ENCODE measurements around the gene SLC35A2. TPM values are rescaled to one million over a fixed set of nuclear protein-coding genes. Genes with fewer than 3 reads are reported as not detected.
"Not testable (repeated sequence)": the region's sequence is repeated elsewhere in the genome, so short reads cannot be mapped to it uniquely, and the experiment has no call there.

SLC35A2 gene
- total and polyA plus RNA-seq, 12 donors: 6.4 to 27.7 (median 12.4) TPM

DNA sequence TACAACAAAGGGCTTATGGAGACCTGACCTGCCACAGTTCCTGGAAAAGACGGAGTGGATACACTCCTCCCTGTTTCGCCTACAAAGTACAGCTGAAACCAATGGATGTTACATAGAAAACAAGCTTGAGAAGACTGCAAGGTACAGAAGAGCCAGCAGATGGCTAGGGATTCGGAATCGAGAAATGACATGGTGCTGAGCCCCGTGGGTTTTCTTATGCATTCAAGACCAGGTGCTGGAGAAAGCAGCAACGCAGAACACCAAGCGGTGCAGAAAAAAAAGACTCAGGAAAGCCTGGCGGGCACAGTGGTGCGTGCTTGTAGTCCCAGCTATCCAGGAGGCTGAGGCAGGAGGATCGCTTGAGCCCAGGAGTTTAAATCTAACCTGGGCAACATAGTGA lies 27.7 kb downstream of the SLC35A2 start:
- Histone ChIP-seq H3K27ac (no peak overlapping the region), H3K27me3 (no peaks in the 10 kb centered on the region), H3K4me1 (no peaks in the 10 kb centered on the region), H3K9me3 (no peaks in the 10 kb centered on the region), H3K36me3 (no peaks in the 10 kb centered on the region), H3K4me3 (no peak overlapping the region)
- DNase-seq: no peak
- 75 to 77% methylated on average over 10 of the region's 10 CpGs for WGBS, 2 donors
- intact Hi-C loops (cut with DNase I): no loop called here
- TF ChIP-seq, protein P1, sequence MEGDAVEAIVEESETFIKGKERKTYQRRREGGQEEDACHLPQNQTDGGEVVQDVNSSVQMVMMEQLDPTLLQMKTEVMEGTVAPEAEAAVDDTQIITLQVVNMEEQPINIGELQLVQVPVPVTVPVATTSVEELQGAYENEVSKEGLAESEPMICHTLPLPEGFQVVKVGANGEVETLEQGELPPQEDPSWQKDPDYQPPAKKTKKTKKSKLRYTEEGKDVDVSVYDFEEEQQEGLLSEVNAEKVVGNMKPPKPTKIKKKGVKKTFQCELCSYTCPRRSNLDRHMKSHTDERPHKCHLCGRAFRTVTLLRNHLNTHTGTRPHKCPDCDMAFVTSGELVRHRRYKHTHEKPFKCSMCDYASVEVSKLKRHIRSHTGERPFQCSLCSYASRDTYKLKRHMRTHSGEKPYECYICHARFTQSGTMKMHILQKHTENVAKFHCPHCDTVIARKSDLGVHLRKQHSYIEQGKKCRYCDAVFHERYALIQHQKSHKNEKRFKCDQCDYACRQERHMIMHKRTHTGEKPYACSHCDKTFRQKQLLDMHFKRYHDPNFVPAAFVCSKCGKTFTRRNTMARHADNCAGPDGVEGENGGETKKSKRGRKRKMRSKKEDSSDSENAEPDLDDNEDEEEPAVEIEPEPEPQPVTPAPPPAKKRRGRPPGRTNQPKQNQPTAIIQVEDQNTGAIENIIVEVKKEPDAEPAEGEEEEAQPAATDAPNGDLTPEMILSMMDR (IDR thresholded peaks at IDR 0.05): no peak
- no peak for ATAC-seq

DNA sequence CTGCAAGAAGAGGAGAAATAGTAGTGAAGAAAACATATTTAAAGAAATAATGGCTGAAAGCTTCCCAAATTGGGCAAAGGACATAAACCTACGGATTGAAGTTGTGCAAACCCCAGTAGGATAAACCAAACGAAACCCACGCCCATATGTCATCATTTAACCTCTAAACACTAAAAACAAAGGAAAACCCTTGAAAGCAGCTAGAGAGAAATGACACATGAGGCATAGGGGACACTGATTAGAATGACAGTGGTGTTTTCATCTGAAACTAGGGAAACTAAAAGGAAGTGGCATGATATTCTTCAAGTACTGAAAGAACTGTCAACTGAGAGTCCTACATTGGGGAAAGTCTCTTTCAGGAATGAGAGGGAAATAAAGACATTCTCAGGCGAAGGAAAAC lies 34.5 kb downstream of the SLC35A2 start:
- not testable (repeated sequence) for ATAC-seq

GRCh38 chrX:48872017-48872416 lies 39.4 kb downstream of the SLC35A2 start:
- H3K4me1 ChIP-seq; H3K4me3 ChIP-seq; H3K27ac ChIP-seq; H3K27me3 ChIP-seq; DNase-seq; intact Hi-C loops (cut with DNase I); H3K9me3 ChIP-seq; ATAC-seq; H3K36me3 ChIP-seq: not testable (repeated sequence)
- WGBS, 2 donors: 63 to 64% methylated on average over 1 of the region's 2 CpGs

More for the DNA sequence above, 34.5 kb downstream of the SLC35A2 start:
- intact Hi-C loops (cut with DNase I); H3K27me3 ChIP-seq; H3K9me3 ChIP-seq; H3K4me1 ChIP-seq; DNase-seq; H3K27ac ChIP-seq; H3K4me3 ChIP-seq; H3K36me3 ChIP-seq: not testable (repeated sequence)
- 78 to 80% methylated on average over 4 of the region's 4 CpGs for WGBS, 2 donors

DNA sequence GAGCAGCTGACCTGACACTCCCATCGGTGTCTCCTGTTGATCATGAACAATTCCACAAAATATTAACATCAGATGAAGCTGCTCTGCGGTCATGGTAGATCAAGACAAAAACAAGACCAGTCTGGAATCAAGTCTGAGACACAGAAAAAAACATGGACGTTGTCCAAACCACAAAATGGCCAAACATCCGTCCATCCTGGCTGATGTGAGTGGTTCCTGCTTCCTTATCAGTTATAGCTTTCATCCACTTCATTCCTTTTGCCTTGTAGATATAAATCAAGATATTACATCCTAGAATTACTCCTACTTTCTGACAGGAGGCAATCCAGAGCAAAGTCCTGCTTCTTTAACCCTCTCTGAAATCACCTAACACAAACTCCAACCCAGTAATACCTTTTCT lies 47.2 kb downstream of the SLC35A2 start:
- ATAC-seq: no peak
- TF ChIP-seq, protein P1 (IDR thresholded peaks at IDR 0.05): no peak
- WGBS, 2 donors: 45 to 56% methylated on average over 4 of the region's 4 CpGs

DNA sequence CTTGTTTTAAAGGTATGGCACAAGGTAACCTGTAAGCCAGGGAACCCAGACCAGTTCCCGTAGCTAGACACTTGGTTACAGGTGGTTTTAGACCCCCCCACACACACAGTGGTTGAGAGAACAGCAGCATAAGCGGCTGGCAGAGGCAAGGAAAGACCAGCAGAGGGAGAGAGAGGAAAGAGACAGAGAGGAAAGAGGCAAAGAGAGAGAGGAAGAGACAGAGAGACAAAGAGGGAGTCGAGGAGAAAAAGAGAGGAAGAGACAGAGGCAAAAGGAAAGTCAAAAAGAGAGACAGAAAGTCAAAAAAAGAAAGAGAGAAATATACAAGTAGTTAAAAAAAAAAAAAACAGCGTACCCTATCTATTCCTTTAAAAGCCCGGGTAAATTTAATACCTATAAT lies 56.5 kb downstream of the SLC35A2 start:
- Histone ChIP-seq H3K4me3 (no peak overlapping the region), H3K4me1 (no peaks in the 10 kb centered on the region), H3K27me3 (peaks cover 0 to 20% (median 0%) of the 10 kb centered on the region in 7 donors), H3K27ac (no peak overlapping the region), H3K36me3 (no peaks in the 10 kb centered on the region), H3K9me3 (no peaks in the 10 kb centered on the region)
- no peak for DNase-seq
- no peak for ATAC-seq
- intact Hi-C loops (cut with DNase I): no loop called here
- whole genome bisulfite sequencing, 2 donors: 42 to 47% methylated on average over 5 of the region's 5 CpGs
- TF ChIP-seq, protein P1 (IDR thresholded peaks at IDR 0.05): peak in 1 of 9 donors; percentile 4

More for the DNA sequence above, 47.2 kb downstream of the SLC35A2 start:
- Histone ChIP-seq H3K36me3 (no peaks in the 10 kb centered on the region), H3K27ac (no peak overlapping the region), H3K27me3 (peaks cover 0 to 19% (median 0%) of the 10 kb centered on the region in 7 donors), H3K4me3 (no peak overlapping the region), H3K9me3 (no peaks in the 10 kb centered on the region), H3K4me1 (no peaks in the 10 kb centered on the region)
- DNase-seq: no peak
- intact Hi-C loops (cut with DNase I): no loop called here

GRCh38 chrX:48854121-48854804 lies 57.2 kb downstream of the SLC35A2 start:
- H3K9me3 ChIP-seq; intact Hi-C loops (cut with DNase I); H3K4me3 ChIP-seq; ATAC-seq; H3K36me3 ChIP-seq; DNase-seq; H3K27ac ChIP-seq; H3K4me1 ChIP-seq: not testable (repeated sequence)
- WGBS, 2 donors: 85% methylated on average over 12 of the region's 12 CpGs
- peaks cover 0 to 19% (median 0%) of the 10 kb centered on the region in 7 donors for H3K27me3 ChIP-seq

GRCh38 chrX:48853494-48853893 lies 58.0 kb downstream of the SLC35A2 start:
- intact Hi-C loops (cut with DNase I); DNase-seq; H3K36me3 ChIP-seq; H3K27ac ChIP-seq; H3K4me1 ChIP-seq; H3K9me3 ChIP-seq; ATAC-seq; H3K4me3 ChIP-seq: not testable (repeated sequence)
- H3K27me3 ChIP-seq: peaks cover 0 to 27% (median 0%) of the 10 kb centered on the region in 7 donors

Measured in heart right ventricle (tissue), 16 donors.